IMR-90 (cell line): ENCODE measurements around the gene RPUSD1. TPM values are rescaled to one million over a fixed set of nuclear protein-coding genes. Genes with fewer than 3 reads are reported as not detected.

Source experiments
- ATAC-seq: fragments of 200-7000 bp; cut with Tn5 transposase; 2 replicates; pipeline ENCODE4 v1.9.1; 2020; ENCODE audit warnings: low read depth, mild to moderate bottlenecking, moderate library complexity
- BruUV-seq: library from RNA; stranded (reverse); fragments of 400-500 nt; replicated peaks from 2 replicates; lab custom pipeline; 2021; lab: Mats Ljungman, UMichigan
- CTCF ChIA-PET: fragments of 300-600 bp; formaldehyde crosslinking; extraction: SDS; loops from one replicate; lab custom pipeline; 2021; ENCODE audit warnings: antibody characterized with exemption; lab: Yijun Ruan, JAX
- POLR2A ChIA-PET: fragments of 300-600 bp; sonication (Branson Sonifier 250); formaldehyde crosslinking; loops from one replicate; lab custom pipeline; 2022; ENCODE audit warnings: antibody characterized with exemption; ENCODE audit not compliant: unreplicated experiment; lab: Charles Lee
- DNase-seq: peaks from one replicate; pipeline ENCODE4 v3.0.0; 2013
- H2AFZ ChIP-seq: replicated peaks from 2 replicates; pipeline ENCODE3; 2013; ENCODE audit warnings: low read length, mild to moderate bottlenecking; ENCODE audit not compliant: poor library complexity
- H2AK5ac ChIP-seq: 2 replicates; pipeline ENCODE4 v1.6.1; 2013; ENCODE audit warnings: low read depth, low read length, inconsistent platforms
- H2AK9ac ChIP-seq: replicated peaks from 2 replicates; pipeline ENCODE3; 2013; ENCODE audit warnings: mild to moderate bottlenecking, low read depth, low read length, moderate library complexity; ENCODE audit not compliant: poor library complexity
- H2BK120ac ChIP-seq: 2 replicates; pipeline ENCODE4 v1.6.1; 2013; ENCODE audit warnings: low read depth, low read length, inconsistent platforms
- H2BK15ac ChIP-seq: 3 replicates; pipeline ENCODE4 v1.6.1; 2013; ENCODE audit warnings: low read depth, low read length, inconsistent platforms
- H2BK20ac ChIP-seq: 2 replicates; pipeline ENCODE4 v1.6.1; 2013; ENCODE audit warnings: low read depth, mild to moderate bottlenecking, inconsistent platforms, low read length, moderate library complexity
- H2BK5ac ChIP-seq: 2 replicates; pipeline ENCODE4 v1.6.1; 2013; ENCODE audit warnings: mild to moderate bottlenecking, low read depth, low read length, inconsistent platforms; ENCODE audit not compliant: poor library complexity, severe bottlenecking
- H3K14ac ChIP-seq: replicated peaks from 2 replicates; pipeline ENCODE4 v1.6.1; 2013; ENCODE audit warnings: low read depth, low read length, inconsistent platforms
- H3K18ac ChIP-seq: 2 replicates; pipeline ENCODE4 v1.6.1; 2013; ENCODE audit warnings: low read depth, low read length, control low read depth
- H3K23ac ChIP-seq: 2 replicates; pipeline ENCODE4 v1.6.1; 2013; ENCODE audit warnings: low read depth, low read length, inconsistent platforms
- H3K27ac ChIP-seq: 2 replicates; pipeline ENCODE4 v1.5.1; 2013; ENCODE audit warnings: mild to moderate bottlenecking, control low read depth, low read length; ENCODE audit not compliant: insufficient read depth
- H3K27me3 ChIP-seq: 2 replicates; pipeline ENCODE4 v1.6.1; 2013; ENCODE audit warnings: low read length; ENCODE audit not compliant: control insufficient read depth, insufficient read depth
- H3K36me3 ChIP-seq: 2 replicates; pipeline ENCODE4 v1.6.1; 2013; ENCODE audit warnings: low read length, mixed read lengths; ENCODE audit not compliant: control insufficient read depth, insufficient read depth
- H3K4ac ChIP-seq: 2 replicates; pipeline ENCODE4 v1.6.1; 2013; ENCODE audit warnings: low read depth, low read length, inconsistent platforms
- H3K4me1 ChIP-seq: 2 replicates; pipeline ENCODE4 v1.6.1; 2013; ENCODE audit warnings: low read length, mixed read lengths; ENCODE audit not compliant: control insufficient read depth, insufficient read depth
- H3K4me2 ChIP-seq: 2 replicates; pipeline ENCODE4 v1.6.1; 2013; ENCODE audit warnings: low read depth, mild to moderate bottlenecking, control low read depth, low read length, moderate library complexity
- H3K4me3 ChIP-seq: 2 replicates; pipeline ENCODE4 v1.5.1; 2013; ENCODE audit warnings: low read depth, mild to moderate bottlenecking, control low read depth, low read length, moderate library complexity; ENCODE audit not compliant: insufficient read depth
- H3K56ac ChIP-seq: 2 replicates; pipeline ENCODE4 v1.6.1; 2013; ENCODE audit warnings: low read length, inconsistent platforms; ENCODE audit not compliant: insufficient read depth; ENCODE audit errors: extremely low read depth
- H3K79me1 ChIP-seq, 2 experiments: 2 replicates each; pipeline ENCODE4 v1.6.1; 2013; ENCODE audit warnings: low read length in 2 of 2, inconsistent platforms in 1 of 2, low read depth in 1 of 2
- H3K9ac ChIP-seq: 2 replicates; pipeline ENCODE4 v1.6.1; 2013; ENCODE audit warnings: low read depth, low read length, control low read depth
- H3K9me1 ChIP-seq: 2 replicates; pipeline ENCODE4 v1.6.1; 2013; ENCODE audit warnings: low read length, inconsistent platforms; ENCODE audit not compliant: insufficient read depth
- H3K9me3 ChIP-seq: 2 replicates; pipeline ENCODE4 v1.6.1; 2013; ENCODE audit warnings: low read length; ENCODE audit not compliant: control insufficient read depth, insufficient read depth
- H4K20me1 ChIP-seq: 2 replicates; pipeline ENCODE4 v1.6.1; 2013; ENCODE audit warnings: low read length, inconsistent platforms; ENCODE audit not compliant: insufficient read depth
- H4K5ac ChIP-seq: 2 replicates; pipeline ENCODE4 v1.6.1; 2013; ENCODE audit warnings: mild to moderate bottlenecking, low read depth, low read length, control low read depth
- H4K8ac ChIP-seq, 2 experiments: 2 replicates each; pipeline ENCODE4 v1.6.1; 2013; ENCODE audit warnings: low read depth in 2 of 2, low read length in 2 of 2, control low read depth in 1 of 2, inconsistent platforms in 1 of 2
- H4K91ac ChIP-seq: 2 replicates; pipeline ENCODE4 v1.6.1; 2013; ENCODE audit warnings: low read depth, low read length, inconsistent platforms; ENCODE audit not compliant: insufficient read depth
- FOS ChIP-seq: fragments of 150-350 bp; IDR thresholded peaks from 2 replicates; pipeline ENCODE4 v1.6.1; 2016; ENCODE audit warnings: low read depth, low read length
- MAFK ChIP-seq: IDR thresholded peaks from 2 replicates; pipeline ENCODE4 v1.6.1; 2012; ENCODE audit warnings: low read depth, low read length, improper control_type of control experiment
- NFE2L2 ChIP-seq: fragments of 150-350 bp; IDR thresholded peaks from 2 replicates; pipeline ENCODE4 v1.6.1; 2016; ENCODE audit warnings: low read depth, mild to moderate bottlenecking, low read length
- POLR2A ChIP-seq: IDR thresholded peaks from 2 replicates; pipeline ENCODE4 v1.6.1; 2012; ENCODE audit warnings: mild to moderate bottlenecking, low read depth, low read length
- WGBS, 2 experiments: methylation state at CpG; one replicate each; pipeline versions ENCODE4 v1.1.5 to v1.1.7; 2013; ENCODE audit warnings: missing lambda C conversion rate in 2 of 2; ENCODE audit not compliant: insufficient read length in 1 of 2; ENCODE audit errors: extremely low coverage in 2 of 2; 5-methylcytosine and 5-hydroxymethylcytosine counted together
- dilution Hi-C: fragments of 300-500 bp; cut with HindIII; formaldehyde crosslinking; loops from one replicate; pipeline ENCODE4 v1.14.3; 2018; ENCODE audit warnings: low sequenced_read_pairs; ENCODE audit not compliant: unreplicated experiment
- in situ Hi-C: fragments of 300-500 bp; cut with MboI; formaldehyde crosslinking; loops from 3 replicates; pipeline ENCODE4 v1.14.3; 2019; ENCODE audit warnings: low sequenced_read_pairs, inconsistent platforms, mixed read lengths
- intact Hi-C: fragments of 100-400 bp; cut with micrococcal nuclease; formaldehyde crosslinking; loops from 2 replicates; pipeline ENCODE4 v1.10.0; 2022
- polyA plus RNA-seq, 3 experiments: library from polyadenylated mRNA; depleted of rRNA; stranded (reverse); fragments of >200 nt; gene quantifications; 2 replicates each; pipeline ENCODE4 v1.2.3, GENCODE V29; 2012; ENCODE audit warnings: low replicate concordance in 1 of 3
- total RNA-seq: library from RNA; depleted of rRNA; stranded (reverse); fragments of >200 nt; gene quantifications from 2 replicates; pipeline ENCODE4 v1.2.3, GENCODE V29; 2012
- TF ChIP-seq, protein P1 (sequence below): fragments of 150-350 bp; IDR thresholded peaks from 2 replicates; pipeline ENCODE4 v1.6.1; 2016; ENCODE audit warnings: low read depth, mild to moderate bottlenecking, low read length, moderate library complexity, borderline replicate concordance
- TF ChIP-seq, protein P2 (sequence below): fragments of 150-350 bp; IDR thresholded peaks from 2 replicates; pipeline ENCODE4 v1.6.1; 2017; ENCODE audit warnings: mild to moderate bottlenecking, antibody characterized with exemption, low read length, low read depth

RPUSD1 gene
- total and polyA plus RNA-seq, 2 of the 4 experiments (the other 2 are of a cell fraction), result 13.1 to 32.3 TPM

DNA sequence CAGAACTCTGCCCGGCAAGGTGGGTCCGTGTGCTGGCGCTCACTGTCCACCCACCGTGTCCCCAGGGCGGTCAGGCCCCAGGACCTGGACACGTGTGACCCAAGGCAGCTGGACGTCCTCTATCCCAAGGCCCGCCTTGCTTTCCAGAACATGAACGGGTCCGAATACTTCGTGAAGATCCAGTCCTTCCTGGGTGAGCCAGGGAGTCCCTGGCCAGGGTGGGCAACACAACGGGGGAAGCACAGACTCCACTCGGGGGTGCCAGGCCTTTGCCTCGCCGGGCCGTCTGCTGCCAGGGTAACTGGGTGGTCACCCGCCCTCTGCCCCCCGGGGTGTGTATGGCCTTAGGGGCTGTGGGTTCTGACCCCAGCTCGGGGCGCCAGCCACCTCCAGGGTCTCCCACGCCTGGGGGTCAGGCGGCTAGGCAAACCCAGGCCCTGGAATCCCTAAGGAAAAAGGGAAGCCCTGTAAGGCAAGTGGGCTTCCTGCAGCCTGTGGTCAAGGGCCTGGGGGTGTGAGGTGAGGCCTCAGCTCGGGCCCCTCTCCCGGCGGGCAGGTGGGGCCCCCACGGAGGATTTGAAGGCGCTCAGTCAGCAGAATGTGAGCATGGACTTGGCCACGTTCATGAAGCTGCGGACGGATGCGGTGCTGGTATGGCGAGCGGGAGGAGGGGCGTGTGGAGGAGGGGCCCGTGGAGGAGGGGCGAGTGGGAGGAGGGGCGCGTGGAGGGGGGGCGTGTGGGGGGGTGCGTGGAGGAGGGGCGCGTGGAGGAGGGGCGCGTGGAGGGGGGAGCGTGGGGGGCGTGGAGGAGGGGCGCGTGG, 21.2 kb downstream of the RPUSD1 start:
- Histone ChIP-seq H3K56ac (no peak overlapping the region), H3K9me3 (no peaks in the 10 kb centered on the region), H3K23ac (no peak overlapping the region), H3K9ac (no peak overlapping the region), H3K27me3 (no peaks in the 10 kb centered on the region; the same call in 1 of the 2 replicates), H4K5ac (no peak overlapping the region), H3K4me3 (no peak overlapping the region), H2BK120ac (no peak overlapping the region), H2BK15ac (no peak overlapping the region), H4K8ac (no peak overlapping the region), H4K91ac (no peak overlapping the region), H2BK20ac (no peak overlapping the region), H2BK5ac (no peak overlapping the region), H2AFZ (no peak overlapping the region), H3K9me1 (no peaks in the 10 kb centered on the region), H3K4me2 (no peak overlapping the region), H3K4ac (no peak overlapping the region), H3K79me1 (no peaks in the 10 kb centered on the region), H3K36me3 (no peaks in the 10 kb centered on the region), H4K20me1 (no peaks in the 10 kb centered on the region), H2AK5ac (no peak overlapping the region), H3K27ac (no peak overlapping the region), H3K14ac (no peak overlapping the region), H3K18ac (no peak overlapping the region), H2AK9ac (no peak overlapping the region), H3K4me1 (no peaks in the 10 kb centered on the region)
- no TSS peak for BruUV-seq
- WGBS, 2 experiments, result 78% methylated on average over 13 of the region's 48 CpGs; no CpG with 5 or more reads in 1 of the 2 experiments
- DNase-seq, result no peak
- ChIA-PET POLR2A (no interaction called here), CTCF (no interaction called here)
- intact Hi-C loops (no loop called here), in situ Hi-C loops (no loop called here), dilution Hi-C loops (no loop called here)
- ATAC-seq, result no peak
- no peak for TF ChIP-seq MAFK
- TF ChIP-seq, protein P1, sequence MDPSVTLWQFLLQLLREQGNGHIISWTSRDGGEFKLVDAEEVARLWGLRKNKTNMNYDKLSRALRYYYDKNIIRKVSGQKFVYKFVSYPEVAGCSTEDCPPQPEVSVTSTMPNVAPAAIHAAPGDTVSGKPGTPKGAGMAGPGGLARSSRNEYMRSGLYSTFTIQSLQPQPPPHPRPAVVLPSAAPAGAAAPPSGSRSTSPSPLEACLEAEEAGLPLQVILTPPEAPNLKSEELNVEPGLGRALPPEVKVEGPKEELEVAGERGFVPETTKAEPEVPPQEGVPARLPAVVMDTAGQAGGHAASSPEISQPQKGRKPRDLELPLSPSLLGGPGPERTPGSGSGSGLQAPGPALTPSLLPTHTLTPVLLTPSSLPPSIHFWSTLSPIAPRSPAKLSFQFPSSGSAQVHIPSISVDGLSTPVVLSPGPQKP, result no peak
- no peak for TF ChIP-seq FOS
- TF ChIP-seq, protein P2, sequence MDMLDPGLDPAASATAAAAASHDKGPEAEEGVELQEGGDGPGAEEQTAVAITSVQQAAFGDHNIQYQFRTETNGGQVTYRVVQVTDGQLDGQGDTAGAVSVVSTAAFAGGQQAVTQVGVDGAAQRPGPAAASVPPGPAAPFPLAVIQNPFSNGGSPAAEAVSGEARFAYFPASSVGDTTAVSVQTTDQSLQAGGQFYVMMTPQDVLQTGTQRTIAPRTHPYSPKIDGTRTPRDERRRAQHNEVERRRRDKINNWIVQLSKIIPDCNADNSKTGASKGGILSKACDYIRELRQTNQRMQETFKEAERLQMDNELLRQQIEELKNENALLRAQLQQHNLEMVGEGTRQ, result no peak
- no peak for TF ChIP-seq POLR2A
- no peak for TF ChIP-seq NFE2L2
